Panc1 (cell line): Measurements from ENCODE around the gene SYT1. TPM values are rescaled to one million over a fixed set of nuclear protein-coding genes. Genes with fewer than 3 reads are reported as not detected.

Experiments
- ATAC-seq: fragments of 200-7000 bp; cut with Tn5 transposase; 2 replicates; pipeline ENCODE4 v1.9.1; 2020; ENCODE audit warnings: mild to moderate bottlenecking, moderate library complexity
- BruUV-seq: library from RNA; stranded (reverse); fragments of 400-500 nt; replicated peaks from 2 replicates; lab custom pipeline; 2021; lab: Mats Ljungman, UMichigan
- CTCF ChIA-PET: fragments of 300-600 bp; sonication (Branson Sonifier 250); formaldehyde crosslinking; loops from one replicate; lab custom pipeline; 2022; ENCODE audit warnings: antibody characterized with exemption; lab: Charles Lee
- POLR2A ChIA-PET: fragments of 300-600 bp; sonication (Branson Sonifier 250); formaldehyde crosslinking; loops from one replicate; lab custom pipeline; 2022; ENCODE audit warnings: antibody characterized with exemption; lab: Charles Lee
- DNase-seq: peaks from one replicate; pipeline ENCODE4 v3.0.0-alpha.2; 2010; ENCODE audit warnings: low read depth, low spot score
- H3K27ac ChIP-seq: 2 replicates; pipeline ENCODE4 v1.5.1; 2011; ENCODE audit warnings: mild to moderate bottlenecking, low read length, inconsistent platforms
- H3K27me3 ChIP-seq: fragments of 200-500 bp; sonication (Bioruptor generic); 2 replicates; pipeline ENCODE4 v1.6.0; 2014; ENCODE audit warnings: low read length, inconsistent platforms; ENCODE audit not compliant: control insufficient read depth, insufficient read depth
- H3K36me3 ChIP-seq: fragments of 200-500 bp; sonication (Bioruptor generic); 2 replicates; pipeline ENCODE4 v1.5.1; 2014; ENCODE audit warnings: inconsistent platforms, mild to moderate bottlenecking, low read length, moderate library complexity; ENCODE audit not compliant: control insufficient read depth, insufficient read depth
- H3K4me1 ChIP-seq: 2 replicates; pipeline ENCODE4 v1.5.1; 2011; ENCODE audit warnings: inconsistent platforms, mild to moderate bottlenecking, low read length, moderate library complexity; ENCODE audit not compliant: control insufficient read depth, insufficient read depth
- H3K4me3 ChIP-seq, 2 experiments: 2 replicates each; pipeline ENCODE4 v1.5.1; 2011 to 2012; ENCODE audit warnings: low read depth in 2 of 2, low read length in 2 of 2, mild to moderate bottlenecking in 2 of 2, inconsistent platforms in 1 of 2, moderate library complexity in 1 of 2
- H3K9me3 ChIP-seq: fragments of 200-500 bp; sonication (Bioruptor generic); 2 replicates; pipeline ENCODE4 v1.5.1; 2014; ENCODE audit warnings: low read depth, mild to moderate bottlenecking, inconsistent platforms, low read length, moderate library complexity; ENCODE audit not compliant: control insufficient read depth, insufficient read depth
- CTCF ChIP-seq: fragments of 450-650 bp; IDR thresholded peaks from 2 replicates; pipeline ENCODE4 v1.5.1; 2017; ENCODE audit warnings: mild to moderate bottlenecking
- POLR2AphosphoS5 ChIP-seq: IDR thresholded peaks from 2 replicates; pipeline ENCODE4 v1.6.1; 2012; ENCODE audit warnings: mild to moderate bottlenecking, low read depth, low read length, moderate library complexity
- REST ChIP-seq, 2 experiments: IDR thresholded peaks; 2 replicates each; pipeline ENCODE4 v1.6.1; 2011 to 2012; ENCODE audit warnings: low read depth in 2 of 2, control low read depth in 1 of 2, low read length in 1 of 2, mild to moderate bottlenecking in 1 of 2, moderate library complexity in 1 of 2; ENCODE audit not compliant: insufficient read depth in 1 of 2
- SIN3A ChIP-seq: IDR thresholded peaks from 2 replicates; pipeline ENCODE4 v1.6.1; 2012; ENCODE audit warnings: low read depth, mild to moderate bottlenecking, low read length, moderate library complexity, borderline replicate concordance; ENCODE audit not compliant: insufficient read depth
- TCF7L2 ChIP-seq: IDR thresholded peaks from 2 replicates; pipeline ENCODE4 v1.6.1; 2011; ENCODE audit warnings: mild to moderate bottlenecking, low read depth, low read length, inconsistent platforms
- in situ Hi-C: cut with HindIII; loops from 2 replicates; pipeline ENCODE4 v1.10.0; 2016; ENCODE audit warnings: low sequenced_read_pairs, low pct_unique_long_range_greater_than_20kb
- intact Hi-C: fragments of 100-400 bp; cut with micrococcal nuclease; formaldehyde crosslinking; loops from one replicate; pipeline ENCODE4 v1.10.0; 2022; ENCODE audit not compliant: unreplicated experiment
- total RNA-seq: library from RNA; stranded (reverse); gene quantifications from one replicate; pipeline ENCODE4 v1.2.1, GENCODE V29; 2021; ENCODE audit not compliant: unreplicated experiment

SYT1 gene
- total RNA-seq, 1 experiment from 2014 or later, result 3.0 TPM

- DNase-seq (no peak), ATAC-seq (no peak)
- intact Hi-C loops (no loop called here), in situ Hi-C loops (no loop called here)
- no peak overlapping the region for H3K4me3 ChIP-seq
- H3K4me1 ChIP-seq, result peaks cover 11% of the 10 kb centered on the region
- POLR2A ChIA-PET, result no interaction called here
- no peaks in the 10 kb centered on the region for H3K27me3 ChIP-seq
- BruUV-seq, result no TSS peak
- H3K36me3 ChIP-seq, result no peaks in the 10 kb centered on the region
- TF ChIP-seq TCF7L2 (no peak), CTCF (no peak), POLR2AphosphoS5 (no peak), SIN3A (no peak)
- no peaks in the 10 kb centered on the region for H3K9me3 ChIP-seq
- CTCF ChIA-PET, result no interaction called here
- H3K27ac ChIP-seq, result no peak overlapping the region
Observed at GRCh38 chr12:79448816-79449215, 584.2 kb downstream of the SYT1 start.

GRCh38 chr12:79451365-79451764 lies 586.8 kb downstream of the SYT1 start:
- no peak for ATAC-seq
- H3K36me3 ChIP-seq, result no peaks in the 10 kb centered on the region
- CTCF ChIA-PET, result no interaction called here

More at GRCh38 chr12:79451365-79451764, 586.8 kb downstream of the SYT1 start:
- DNase-seq, result no peak
- BruUV-seq, result no TSS peak
- intact Hi-C loops, result no loop called here
- H3K4me3 ChIP-seq, result no peak overlapping the region
- POLR2A ChIA-PET, result no interaction called here
- no peak for TF ChIP-seq CTCF
- no peak for TF ChIP-seq POLR2AphosphoS5
- no peak for TF ChIP-seq TCF7L2
- TF ChIP-seq SIN3A, result no peak
- TF ChIP-seq REST (IDR thresholded peaks at IDR 0.05; ENCODE audit: insufficient read depth in 1 of 2, low read depth in 2 of 2, low read length in 1 of 2), result no peak
- H3K27ac ChIP-seq, result peak overlapping the region; percentile 74
- peaks cover 27% of the 10 kb centered on the region for H3K4me1 ChIP-seq
- H3K9me3 ChIP-seq, result no peaks in the 10 kb centered on the region
- in situ Hi-C loops, result no loop called here
- no peaks in the 10 kb centered on the region for H3K27me3 ChIP-seq
